Measurements from ENCODE around the gene BABAM2. TPM values are rescaled to one million over a fixed set of nuclear protein-coding genes. Genes with fewer than 3 reads are reported as not detected.

The BABAM2 gene
- total and polyA plus RNA-seq, 11 donors = 22.2 to 75.1 (median 62.5) TPM

- intact Hi-C loops (cut with DNase I) = loop anchor here in 2 of 10 donors (10.0 kb wide), 2 partner anchors 152 to 372 kb away; no protein-coding TSS in a partner anchor
- H3K27me3 ChIP-seq = no peaks in the 10 kb centered on the region
- H3K27ac ChIP-seq = no peak overlapping the region
- ATAC-seq (peak in 3 of 4 donors; percentile 43 to 69 (median 54)), DNase-seq (no peak)
- TF ChIP-seq CTCF (IDR thresholded peaks at IDR 0.05) (no peak), POLR2A (IDR thresholded peaks at IDR 0.05) (no peak)
- peaks cover 0 to 19% (median 5%) of the 10 kb centered on the region in 12 donors for H3K4me1 ChIP-seq
- no peak overlapping the region for H3K4me3 ChIP-seq
- WGBS, 4 donors = 69 to 83% (median 79%) methylated on average over 2 of the region's 2 CpGs
- no peaks in the 10 kb centered on the region for H3K36me3 ChIP-seq
- peaks cover 0 to 9% (median 0%) of the 10 kb centered on the region in 12 donors for H3K9me3 ChIP-seq
Measured at GRCh38 chr2:28117104-28117596, 226.6 kb downstream of the BABAM2 start.

DNA sequence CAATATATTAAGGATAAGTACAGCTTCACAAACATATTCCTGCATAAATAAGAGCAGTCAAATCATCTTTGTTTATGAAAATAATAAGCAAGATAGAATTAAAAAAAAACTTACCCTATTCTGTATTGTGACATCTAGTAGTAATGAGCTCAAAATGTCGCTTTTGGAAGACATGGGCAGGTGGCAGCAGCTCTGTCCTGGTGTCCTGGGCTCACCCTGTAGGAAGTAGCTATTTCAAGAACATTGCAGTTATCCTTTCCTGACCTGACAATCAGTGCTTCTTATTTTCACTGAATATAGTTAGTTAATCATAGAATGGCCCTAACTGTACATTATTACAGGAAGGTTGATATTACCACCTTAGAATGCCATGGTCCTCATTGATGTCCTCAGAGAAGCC, 229.1 kb downstream of the BABAM2 start:
- Histone ChIP-seq H3K9me3 (peaks cover 0 to 6% (median 0%) of the 10 kb centered on the region in 12 donors), H3K27me3 (no peaks in the 10 kb centered on the region), H3K36me3 (no peaks in the 10 kb centered on the region), H3K4me1 (peaks cover 0 to 19% (median 5%) of the 10 kb centered on the region in 12 donors), H3K27ac (no peak overlapping the region), H3K4me3 (no peak overlapping the region)
- 55 to 84% (median 73%) methylated on average over 1 of the region's 1 CpG for WGBS, 4 donors
- DNase-seq = no peak
- intact Hi-C loops (cut with DNase I) = loop anchor here in 2 of 10 donors (10.0 kb wide), 2 partner anchors 155 to 375 kb away; no protein-coding TSS in a partner anchor
- ATAC-seq = no peak
- TF ChIP-seq CTCF (IDR thresholded peaks at IDR 0.05) = no peak
- no peak for TF ChIP-seq POLR2A (IDR thresholded peaks at IDR 0.05)

- H3K36me3 ChIP-seq = peaks cover 0 to 4% (median 0%) of the 10 kb centered on the region in 9 donors
- H3K4me1 ChIP-seq = no peaks in the 10 kb centered on the region
- H3K4me3 ChIP-seq = no peak overlapping the region
- no peaks in the 10 kb centered on the region for H3K9me3 ChIP-seq
- no peak for TF ChIP-seq POLR2A (IDR thresholded peaks at IDR 0.05)
- TF ChIP-seq CTCF (IDR thresholded peaks at IDR 0.05) = no peak
- no peak overlapping the region for H3K27ac ChIP-seq
- no peak for DNase-seq
- ATAC-seq = no peak
- H3K27me3 ChIP-seq = no peaks in the 10 kb centered on the region
- 81 to 90% (median 84%) methylated on average over 2 of the region's 2 CpGs for WGBS, 4 donors
- intact Hi-C loops (cut with DNase I) = no loop called here
Measured at GRCh38 chr2:28128281-28128950, 237.9 kb downstream of the BABAM2 start.

DNA sequence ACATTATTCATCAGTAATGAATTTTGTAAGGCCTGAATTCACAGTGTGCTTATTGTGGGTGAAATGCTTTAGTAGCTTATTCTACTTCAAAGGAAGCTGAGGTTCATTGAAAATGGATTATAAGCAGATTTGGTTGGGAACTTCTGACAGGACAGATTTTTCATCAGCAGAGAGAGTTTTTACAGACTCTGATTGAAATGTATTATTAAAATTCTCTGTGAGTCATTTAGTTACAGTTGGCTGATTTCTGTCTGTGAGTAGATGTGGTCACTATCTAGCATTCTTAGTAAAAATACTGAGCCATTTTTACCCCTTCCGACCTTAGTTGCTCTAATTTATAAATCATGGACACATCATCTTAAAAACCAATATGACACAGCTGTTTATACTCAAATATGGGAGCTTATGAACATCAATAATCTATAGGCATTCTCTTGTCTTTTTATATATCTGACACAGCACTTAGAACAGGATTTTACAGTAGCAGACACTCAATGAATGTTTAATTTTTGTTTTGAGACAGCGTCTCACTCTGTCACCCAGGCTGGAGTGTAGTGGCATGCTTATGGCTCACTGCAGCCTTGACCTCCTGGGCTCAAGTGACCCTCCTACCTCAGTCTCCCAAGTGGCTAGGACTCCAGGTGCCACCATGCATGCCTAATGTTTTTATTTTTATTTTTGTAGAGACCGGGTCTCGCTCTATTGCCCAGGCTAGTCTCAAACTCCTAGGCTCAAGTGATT, 239.6 kb downstream of the BABAM2 start:
- H3K36me3 ChIP-seq = peaks cover 0 to 4% (median 0%) of the 10 kb centered on the region in 9 donors
- TF ChIP-seq POLR2A (IDR thresholded peaks at IDR 0.05) (no peak), CTCF (IDR thresholded peaks at IDR 0.05) (no peak)
- H3K27me3 ChIP-seq = no peaks in the 10 kb centered on the region
- WGBS, 4 donors = 92 to 97% (median 95%) methylated on average over 4 of the region's 4 CpGs
- H3K27ac ChIP-seq = no peak overlapping the region
- H3K4me1 ChIP-seq = peaks cover 0 to 14% (median 1%) of the 10 kb centered on the region in 12 donors
- H3K4me3 ChIP-seq = no peak overlapping the region
- H3K9me3 ChIP-seq = no peaks in the 10 kb centered on the region
- ATAC-seq (no peak), DNase-seq (no peak)
- intact Hi-C loops (cut with DNase I) = no loop called here

All from heart left ventricle (tissue), 16 donors.